IPS DF 6.9 (cell line): ENCODE results near the gene SERTAD4.

ENCODE experiments used
- DNase-seq: peaks from one replicate; pipeline ENCODE4 v3.0.0-alpha.2; 2013; ENCODE audit warnings: low read depth, low spot score
- H3K27ac ChIP-seq: one replicate; pipeline ENCODE4 v1.5.1; 2013; ENCODE audit warnings: low read length, control low read depth
- H3K27me3 ChIP-seq: 2 replicates; pipeline ENCODE4 v1.6.1; 2013; ENCODE audit warnings: mild to moderate bottlenecking, low read length; ENCODE audit not compliant: control insufficient read depth, insufficient read depth
- H3K36me3 ChIP-seq: 2 replicates; pipeline ENCODE4 v1.6.1; 2013; ENCODE audit warnings: low read length; ENCODE audit not compliant: control insufficient read depth, insufficient read depth
- H3K4me1 ChIP-seq: 2 replicates; pipeline ENCODE4 v1.6.1; 2013; ENCODE audit warnings: low read length; ENCODE audit not compliant: control insufficient read depth, insufficient read depth
- H3K4me3 ChIP-seq: 2 replicates; pipeline ENCODE4 v1.5.1; 2013; ENCODE audit warnings: mild to moderate bottlenecking, low read length
- H3K9me3 ChIP-seq: 2 replicates; pipeline ENCODE4 v1.6.1; 2013; ENCODE audit warnings: low read length, inconsistent platforms; ENCODE audit not compliant: control insufficient read depth, insufficient read depth
- WGBS: extraction: QIAGEN DNeasy Blood & Tissue Kit; methylation state at CpG from one replicate; pipeline ENCODE4 v1.1.7; 2013; ENCODE audit warnings: mixed read lengths, missing lambda C conversion rate; ENCODE audit not compliant: insufficient read length, insufficient coverage; 5-methylcytosine and 5-hydroxymethylcytosine counted together

The SERTAD4 gene

DNA sequence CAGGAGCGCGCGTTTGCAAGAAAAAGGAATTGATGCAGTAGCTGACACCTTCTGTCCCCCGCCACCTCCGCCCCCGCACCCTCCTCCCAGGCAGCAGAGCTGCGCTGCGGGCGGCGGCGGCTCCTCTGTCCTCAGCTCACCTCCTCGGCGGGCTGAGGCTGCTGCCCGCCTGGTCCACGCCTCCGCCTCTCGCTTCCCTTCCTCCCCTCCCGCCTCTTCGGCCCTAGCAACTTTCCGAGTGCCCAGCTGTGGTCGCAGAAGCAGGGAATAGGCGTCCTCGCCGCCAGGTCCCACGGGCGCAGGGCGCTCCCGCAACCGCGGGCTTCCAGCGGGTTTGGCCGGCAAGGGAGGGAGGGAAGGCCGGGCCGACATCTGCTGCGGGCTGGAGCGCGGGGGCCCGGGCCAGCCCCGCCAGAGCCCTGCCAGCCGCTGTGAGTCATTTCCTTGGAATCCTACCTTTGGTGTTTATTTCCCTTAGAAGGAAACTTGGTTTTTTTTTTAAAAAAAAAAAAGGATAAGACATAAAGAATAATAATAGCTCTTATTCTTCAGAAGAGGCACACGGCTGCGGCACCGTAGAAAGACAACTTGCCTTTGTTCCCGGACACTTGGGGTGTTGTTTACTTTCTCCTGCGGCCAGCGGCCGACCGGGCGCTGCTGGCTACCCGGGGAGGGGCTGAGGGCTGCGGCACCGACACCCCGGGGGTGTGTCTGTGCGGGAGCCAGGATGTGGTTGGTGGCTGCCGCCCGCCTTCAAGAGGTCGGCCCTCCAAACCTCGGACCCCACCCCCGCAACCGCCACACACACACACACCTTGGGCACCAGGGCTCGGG, 1.1 kb downstream of the SERTAD4 start:
- Histone ChIP-seq H3K9me3 (no peaks in the 10 kb centered on the region), H3K36me3 (no peaks in the 10 kb centered on the region), H3K27me3 (0 out of 2 replicates have a peak, but pooled peaks cover 4% of the 10 kb centered on the region), H3K4me3 (peak overlapping the region; percentile 77; the same call in 1 of the 2 replicates), H3K4me1 (peaks cover 2% of the 10 kb centered on the region; the same call in 1 of the 2 replicates), H3K27ac (no peak overlapping the region)
- no CpG with 5 or more reads among the region's 61 CpGs for WGBS
- DNase-seq, result no peak

DNA sequence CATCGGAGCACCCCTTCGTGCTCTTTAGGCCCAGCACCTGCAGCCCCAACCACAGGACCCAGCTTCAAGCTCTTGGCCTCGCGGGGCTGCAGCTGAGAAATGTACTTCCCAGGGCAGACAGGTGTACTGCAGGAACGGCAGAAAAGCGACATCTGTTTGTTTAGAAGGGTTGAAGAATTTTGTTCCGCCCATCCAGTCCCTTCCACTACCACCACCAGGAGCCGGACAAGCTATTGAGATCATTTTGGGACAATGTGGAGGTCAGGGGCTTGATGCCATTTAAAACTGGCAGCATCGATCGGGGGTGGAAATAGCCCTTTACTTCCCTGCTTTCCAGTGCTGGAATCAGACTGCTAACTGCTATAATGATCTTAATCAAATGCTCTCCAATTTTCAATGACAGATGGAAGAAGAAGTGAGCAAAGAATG, 1.7 kb downstream of the SERTAD4 start:
- Histone ChIP-seq H3K4me1 (peaks cover 2% of the 10 kb centered on the region; the same call in 1 of the 2 replicates), H3K27me3 (0 out of 2 replicates have a peak, but pooled peaks cover 4% of the 10 kb centered on the region)
- DNase-seq, result no peak

DNA sequence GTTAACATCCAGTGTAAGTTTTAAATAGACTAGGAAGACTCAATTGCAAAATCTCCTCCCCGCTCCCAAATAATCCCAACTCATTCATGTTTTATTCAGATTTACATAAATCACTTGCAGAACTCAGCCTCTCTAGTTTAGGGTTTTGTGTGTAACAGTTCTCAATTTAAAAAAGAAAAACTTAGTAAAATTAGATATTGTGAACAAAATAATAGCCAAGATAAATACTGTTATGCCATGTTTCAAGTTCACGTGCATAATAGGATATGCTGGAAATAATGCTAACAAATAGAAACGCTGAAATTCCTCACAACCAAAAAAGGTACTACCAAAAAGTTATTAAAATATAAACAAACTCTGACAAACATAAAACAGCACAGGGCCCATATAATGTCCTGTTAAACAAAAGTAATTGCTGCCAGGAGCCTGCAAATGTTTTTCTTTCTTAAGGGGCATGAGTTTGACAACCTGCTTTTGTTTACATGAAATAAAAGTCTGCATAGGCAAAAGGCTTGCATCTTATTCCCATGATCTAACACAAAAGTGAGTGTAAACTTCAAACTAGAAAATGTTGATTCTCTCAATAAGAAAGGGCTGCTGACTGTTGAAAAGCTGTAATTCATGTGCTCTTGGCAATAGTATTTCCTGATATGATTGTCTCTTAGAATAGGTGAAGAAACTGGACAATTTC, 2.9 kb downstream of the SERTAD4 start:
- no peak for DNase-seq
- H3K9me3 ChIP-seq, result no peaks in the 10 kb centered on the region
- H3K27ac ChIP-seq, result no peak overlapping the region
- no peaks in the 10 kb centered on the region for H3K36me3 ChIP-seq
- no CpG with 5 or more reads among the region's 3 CpGs for whole genome bisulfite sequencing
- peaks cover 2% of the 10 kb centered on the region; the same call in 1 of the 2 replicates for H3K4me1 ChIP-seq
- 0 out of 2 replicates have a peak, but pooled peaks cover 4% of the 10 kb centered on the region for H3K27me3 ChIP-seq
- H3K4me3 ChIP-seq, result no peak overlapping the region

More for the DNA sequence above, 1.7 kb downstream of the SERTAD4 start:
- no CpG with 5 or more reads among the region's 10 CpGs for WGBS
- peak overlapping the region; percentile 25; the same call in 1 of the 2 replicates for H3K4me3 ChIP-seq
- H3K9me3 ChIP-seq, result no peaks in the 10 kb centered on the region
- H3K36me3 ChIP-seq, result no peaks in the 10 kb centered on the region
- H3K27ac ChIP-seq, result no peak overlapping the region

DNA sequence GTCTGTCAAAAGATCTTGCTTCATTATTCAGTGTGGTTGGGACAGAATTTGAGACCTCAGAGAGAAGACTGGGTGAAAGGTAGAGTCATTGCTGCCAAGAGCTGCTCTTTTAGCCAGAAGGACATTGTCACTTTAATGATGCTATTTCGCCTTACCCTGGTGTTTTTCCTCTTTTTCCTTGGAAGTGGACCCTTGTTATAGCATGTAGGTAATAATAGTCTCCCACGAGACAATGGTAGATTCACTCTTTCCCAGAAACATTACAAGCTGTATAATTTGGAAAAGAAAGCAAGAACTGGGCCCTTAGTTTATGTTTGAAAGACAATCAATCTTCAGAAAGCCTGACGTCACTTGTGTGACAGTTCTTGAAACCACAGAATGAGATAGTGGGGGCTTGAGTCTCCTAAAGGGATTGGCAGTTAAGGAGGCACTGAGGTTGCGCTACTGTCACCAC, 3.8 kb downstream of the SERTAD4 start:
- no peaks in the 10 kb centered on the region for H3K9me3 ChIP-seq
- H3K36me3 ChIP-seq, result no peaks in the 10 kb centered on the region
- no peak for DNase-seq
- 0 out of 2 replicates have a peak, but pooled peaks cover 4% of the 10 kb centered on the region for H3K27me3 ChIP-seq
- WGBS, result no CpG with 5 or more reads among the region's 4 CpGs
- H3K4me1 ChIP-seq, result peaks cover 2% of the 10 kb centered on the region; the same call in 1 of the 2 replicates
- no peak overlapping the region for H3K27ac ChIP-seq
- no peak overlapping the region for H3K4me3 ChIP-seq

DNA sequence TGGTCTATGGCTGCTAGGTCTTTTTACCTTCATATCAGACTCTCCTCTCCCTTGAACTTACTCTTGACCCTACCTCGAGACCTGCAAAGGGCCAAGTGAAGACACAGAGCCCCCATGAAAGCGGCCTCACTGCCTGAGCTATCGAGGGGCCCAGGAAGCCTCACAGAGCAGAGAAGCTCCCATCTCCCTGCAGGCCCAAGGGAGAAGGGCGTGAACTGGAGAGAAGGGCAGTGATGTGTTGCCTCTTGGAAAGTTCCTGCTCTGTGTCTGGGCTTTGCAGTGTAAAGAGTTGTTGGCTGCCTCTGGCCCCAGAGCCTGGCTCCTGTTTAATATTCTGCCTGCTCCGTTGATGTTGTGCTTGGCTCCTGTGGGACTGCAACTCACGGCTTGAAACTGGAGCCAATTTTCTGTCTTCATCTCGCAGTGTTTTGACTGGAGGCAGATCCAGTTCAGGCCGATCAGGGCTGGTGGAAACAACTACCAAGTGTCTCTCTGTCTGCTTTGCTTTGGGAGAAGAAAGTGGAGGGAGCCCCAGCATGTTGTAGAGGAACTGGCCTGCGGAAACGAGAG, 4.3 kb downstream of the SERTAD4 start:
- Histone ChIP-seq H3K27me3 (0 out of 2 replicates have a peak, but pooled peaks cover 2% of the 10 kb centered on the region), H3K9me3 (no peaks in the 10 kb centered on the region), H3K27ac (no peak overlapping the region), H3K4me1 (peaks cover 2% of the 10 kb centered on the region; the same call in 1 of the 2 replicates), H3K36me3 (no peaks in the 10 kb centered on the region), H3K4me3 (no peak overlapping the region)
- no CpG with 5 or more reads among the region's 10 CpGs for WGBS
- DNase-seq, result no peak

DNA sequence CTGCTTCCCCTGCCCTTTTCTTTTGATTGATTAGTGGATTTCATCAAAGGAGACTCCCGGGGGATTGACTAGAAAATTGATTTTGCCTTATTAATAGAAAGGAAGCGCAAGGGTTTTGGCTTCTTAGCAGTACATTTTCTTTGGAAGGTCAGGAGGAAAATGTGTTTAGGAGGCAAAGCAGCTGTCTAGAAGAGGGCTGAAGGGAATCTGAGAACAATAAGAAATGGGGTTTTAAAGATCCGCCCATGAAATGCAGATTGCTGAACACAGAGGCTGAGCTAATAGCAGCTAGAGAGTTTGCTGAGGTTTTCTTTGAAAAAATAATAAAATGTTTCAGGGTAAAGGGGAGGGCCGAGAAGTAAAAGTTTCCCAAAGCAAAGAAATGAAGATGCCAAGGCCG, 4.9 kb downstream of the SERTAD4 start:
- Histone ChIP-seq H3K27me3 (0 out of 2 replicates have a peak, but pooled peaks cover 2% of the 10 kb centered on the region), H3K4me3 (no peak overlapping the region), H3K9me3 (no peaks in the 10 kb centered on the region), H3K4me1 (peaks cover 2% of the 10 kb centered on the region; the same call in 1 of the 2 replicates), H3K27ac (no peak overlapping the region), H3K36me3 (no peaks in the 10 kb centered on the region)
- DNase-seq, result no peak
- no CpG with 5 or more reads among the region's 5 CpGs for WGBS

DNA sequence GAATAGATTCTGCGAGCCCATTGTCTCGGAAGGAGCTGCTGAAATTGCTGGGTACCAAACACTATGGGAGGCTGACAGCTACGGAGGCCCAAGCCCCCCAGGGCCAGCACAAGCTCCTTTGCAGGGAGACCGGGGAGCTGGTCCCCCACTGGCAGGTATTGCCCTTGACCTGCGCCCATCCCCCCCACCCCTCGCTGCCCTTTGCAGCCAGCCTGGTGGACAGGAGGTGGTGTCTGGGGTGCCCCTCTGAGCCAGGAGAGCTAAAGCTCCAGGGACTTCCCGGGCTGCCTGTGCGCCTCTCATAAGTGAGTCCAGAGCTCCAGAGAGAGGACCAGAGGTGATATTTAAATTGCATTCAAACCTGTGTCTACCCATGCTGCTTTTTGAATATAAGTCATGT, 5.4 kb downstream of the SERTAD4 start:
- DNase-seq, result no peak
- WGBS, result no CpG with 5 or more reads among the region's 8 CpGs
- 0 out of 2 replicates have a peak, but pooled peaks cover 2% of the 10 kb centered on the region for H3K27me3 ChIP-seq
- peaks cover 2% of the 10 kb centered on the region; the same call in 1 of the 2 replicates for H3K4me1 ChIP-seq
- no peaks in the 10 kb centered on the region for H3K9me3 ChIP-seq
- no peak overlapping the region for H3K4me3 ChIP-seq
- no peak overlapping the region for H3K27ac ChIP-seq
- no peaks in the 10 kb centered on the region for H3K36me3 ChIP-seq

DNA sequence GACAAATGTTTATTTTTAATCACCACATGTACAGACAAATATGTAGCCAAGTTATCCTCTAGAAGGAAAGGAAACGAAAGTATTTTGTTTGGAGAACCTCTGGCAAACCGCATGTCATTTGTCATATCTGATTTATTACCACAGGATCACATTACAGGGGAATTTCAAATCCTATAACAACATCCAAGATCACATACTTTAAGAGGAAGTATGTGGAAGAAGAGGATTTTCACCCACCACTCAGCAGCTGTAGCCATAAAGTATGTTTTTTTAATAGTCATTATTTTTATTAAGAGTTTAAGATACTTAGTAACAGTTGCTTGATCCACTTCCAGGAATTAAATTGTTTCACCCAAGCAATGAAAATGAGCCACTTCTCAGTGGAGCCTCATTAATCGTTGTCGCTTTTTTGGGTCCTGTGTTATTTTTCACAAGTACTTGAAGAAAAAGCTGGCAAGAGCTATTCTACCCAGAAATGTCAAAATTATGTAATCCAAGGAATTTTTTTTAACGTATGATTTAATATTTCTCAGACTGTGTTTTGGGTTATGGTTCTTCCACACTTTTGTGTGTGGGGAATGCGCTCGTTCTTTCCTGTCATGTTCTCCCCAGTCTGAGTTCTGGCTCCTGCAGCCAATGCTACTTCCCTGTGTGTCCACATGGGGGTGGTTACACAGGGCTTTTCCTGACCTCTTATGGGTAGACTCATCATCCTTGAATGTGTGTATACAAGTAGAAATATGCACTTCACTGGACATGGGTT, 6.9 kb downstream of the SERTAD4 start:
- no peak for DNase-seq
- Histone ChIP-seq H3K9me3 (no peaks in the 10 kb centered on the region), H3K27me3 (no peaks in the 10 kb centered on the region), H3K4me3 (no peak overlapping the region), H3K36me3 (no peaks in the 10 kb centered on the region), H3K27ac (no peak overlapping the region), H3K4me1 (no peaks in the 10 kb centered on the region; the same call in 1 of the 2 replicates)
- WGBS, result no CpG with 5 or more reads among the region's 7 CpGs

DNA sequence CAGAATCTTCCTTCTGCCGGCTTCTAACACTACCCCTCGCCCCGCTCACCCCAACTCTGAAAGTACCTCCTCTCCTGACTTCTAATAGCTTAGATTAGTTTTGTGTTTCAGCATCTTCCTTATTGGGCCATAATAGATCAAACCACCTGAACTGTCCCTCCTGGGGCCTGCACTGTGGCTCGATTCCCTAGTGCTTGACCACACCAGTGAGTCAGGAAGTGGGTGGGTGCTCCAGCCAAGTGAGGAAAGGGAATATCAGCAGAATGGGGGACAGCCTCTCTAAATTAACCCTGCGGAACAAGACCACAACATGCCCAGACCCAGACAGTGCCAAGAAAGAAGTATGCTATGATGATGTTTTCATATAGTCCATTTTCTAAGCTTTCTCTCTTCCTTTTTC, 8.5 kb downstream of the SERTAD4 start:
- no CpG with 5 or more reads among the region's 5 CpGs for WGBS
- H3K4me1 ChIP-seq, result no peaks in the 10 kb centered on the region; the same call in 1 of the 2 replicates
- no peaks in the 10 kb centered on the region for H3K9me3 ChIP-seq
- no peaks in the 10 kb centered on the region for H3K36me3 ChIP-seq
- H3K27ac ChIP-seq, result no peak overlapping the region
- H3K27me3 ChIP-seq, result no peaks in the 10 kb centered on the region
- DNase-seq, result no peak
- no peak overlapping the region for H3K4me3 ChIP-seq
